Epidermal melanocyte (primary cell): ENCODE data around the gene ERCC6L2.

Experiments
- DNase-seq: peaks from one replicate; pipeline ENCODE4 v3.0.0; 2011; ENCODE audit warnings: low spot score; ENCODE audit not compliant: insufficient read length

ERCC6L2 gene

GRCh38 chr9:95912773-95913172 lies 37.3 kb downstream of the ERCC6L2 start:
- DNase-seq = no peak

GRCh38 chr9:95920017-95920416 lies 44.5 kb downstream of the ERCC6L2 start:
- no peak for DNase-seq

DNA sequence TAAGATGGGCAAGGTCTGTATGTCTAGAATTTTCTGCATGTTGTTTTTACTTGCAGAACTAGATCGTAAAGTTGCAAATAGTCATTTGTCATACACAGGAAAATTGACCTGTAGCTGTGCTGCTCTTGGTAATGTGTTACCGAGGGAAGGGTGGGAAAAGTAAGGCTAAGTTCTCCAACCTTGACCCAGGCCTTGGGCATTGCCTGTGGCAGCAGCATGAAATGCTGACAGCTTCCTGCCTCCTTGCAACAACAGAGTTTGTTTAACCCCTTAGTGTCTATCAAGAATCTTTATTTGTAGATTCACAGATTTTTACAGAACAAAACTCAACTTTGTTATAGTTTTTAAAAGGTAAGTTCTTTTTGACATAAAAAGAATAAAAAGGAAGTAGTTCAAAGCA lies 48.3 kb downstream of the ERCC6L2 start:
- no peak for DNase-seq

- DNase-seq = no peak
Observed at GRCh38 chr9:95924987-95925386, 49.5 kb downstream of the ERCC6L2 start.

DNA sequence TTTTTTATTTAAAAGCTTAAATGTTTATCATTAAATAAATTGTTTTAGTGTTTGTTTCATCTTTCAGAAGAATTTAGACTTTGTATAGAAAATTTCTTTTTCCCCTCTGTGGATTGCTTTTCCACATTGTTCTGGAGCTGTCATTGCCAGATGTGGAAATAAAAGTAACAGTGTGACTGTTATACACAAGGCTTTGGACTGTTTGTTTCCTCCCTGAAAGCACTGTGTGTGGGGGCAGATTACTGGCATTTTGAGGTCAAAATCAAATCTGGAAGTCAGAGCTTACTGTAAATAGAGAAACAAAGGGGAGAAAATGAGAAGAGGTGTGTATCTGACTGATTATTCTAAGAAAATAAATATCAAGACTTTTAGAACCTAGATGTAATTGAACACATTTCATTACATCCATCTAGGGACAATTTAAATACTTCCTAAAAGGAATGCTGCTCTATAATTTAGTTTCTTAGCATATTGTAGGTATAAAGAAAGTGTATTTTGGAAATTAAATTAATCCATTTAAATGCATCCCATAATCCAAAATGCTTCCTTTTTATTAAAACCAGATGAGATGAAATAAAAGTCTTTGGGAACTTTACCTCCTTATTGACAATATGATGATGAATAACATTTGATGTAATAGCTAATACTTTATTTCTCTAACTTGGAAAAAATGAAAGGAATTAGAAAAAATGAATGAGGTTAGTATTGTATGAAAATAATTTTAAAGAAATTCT lies 51.9 kb downstream of the ERCC6L2 start:
- DNase-seq = no peak

DNA sequence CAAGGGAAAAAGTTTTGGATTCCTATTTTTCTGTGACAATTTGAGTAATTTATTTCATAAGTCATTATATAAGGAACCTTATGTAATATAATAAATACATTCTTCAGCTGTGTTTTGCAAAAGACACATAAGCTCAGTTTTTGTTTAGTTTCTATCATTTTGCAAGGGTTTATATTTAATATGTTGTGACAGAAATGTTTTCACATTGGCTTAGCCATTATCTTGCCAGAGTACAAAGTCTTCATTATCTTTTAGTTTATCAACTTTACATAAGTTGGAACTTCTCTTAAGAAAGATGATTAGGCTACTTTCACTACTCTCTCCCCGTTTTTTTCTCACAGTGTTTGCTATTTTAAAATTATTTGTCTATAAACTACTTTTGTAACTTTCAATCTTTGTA lies 54.8 kb downstream of the ERCC6L2 start:
- DNase-seq = no peak

DNA sequence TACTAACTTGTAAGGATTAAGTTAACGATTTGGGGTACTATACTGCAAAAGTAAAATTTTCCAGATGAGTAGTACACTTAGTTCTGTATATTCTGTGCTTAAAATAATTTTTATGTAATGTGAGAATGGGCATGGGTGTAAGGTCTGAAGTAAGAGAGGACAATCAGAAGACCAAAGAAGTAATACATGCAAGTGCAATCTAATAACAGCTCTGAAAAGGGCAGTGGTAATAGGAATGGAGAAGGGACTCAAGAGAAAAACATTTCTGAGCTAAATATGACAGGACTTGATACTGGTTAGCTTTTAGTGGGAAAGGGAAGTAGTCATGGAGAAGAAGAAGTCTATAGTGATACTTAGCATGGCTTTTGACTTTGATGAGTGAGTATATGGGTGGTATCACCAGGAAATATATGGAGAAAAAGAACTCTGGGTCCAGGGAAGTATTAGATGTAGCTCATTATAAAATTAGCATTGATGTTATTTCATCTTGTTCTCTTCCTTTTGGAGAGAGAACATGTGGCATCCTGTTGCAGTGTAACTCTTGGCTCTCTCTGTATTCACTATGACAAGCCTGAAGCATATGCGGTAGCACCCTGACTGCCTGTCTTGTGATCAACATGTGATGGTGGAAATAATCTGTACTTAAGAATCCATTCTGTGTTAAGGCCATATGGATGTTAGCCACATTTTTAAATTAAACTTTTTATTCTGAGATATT lies 60.5 kb downstream of the ERCC6L2 start:
- DNase-seq = no peak

- no peak for DNase-seq
Observed at GRCh38 chr9:95936579-95937075, 61.1 kb downstream of the ERCC6L2 start.

DNA sequence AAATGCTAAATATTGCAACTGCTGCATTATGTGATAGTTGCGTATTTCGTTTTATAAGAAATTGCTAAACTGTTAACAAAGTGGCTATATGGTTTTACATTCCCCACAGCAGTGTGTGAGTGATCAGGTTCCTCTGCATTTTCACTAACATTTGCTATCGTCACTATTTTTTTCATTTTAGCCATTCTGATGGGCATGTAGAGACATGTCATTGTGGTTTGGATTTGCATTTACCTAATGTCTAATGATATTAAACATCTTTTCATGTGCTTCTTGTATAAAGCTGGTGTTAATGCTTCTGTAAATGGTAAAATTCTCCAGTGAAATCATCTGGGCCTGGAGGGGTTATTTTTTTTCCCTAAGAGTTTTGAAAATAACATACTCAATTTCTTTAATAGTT lies 61.6 kb downstream of the ERCC6L2 start:
- no peak for DNase-seq

DNA sequence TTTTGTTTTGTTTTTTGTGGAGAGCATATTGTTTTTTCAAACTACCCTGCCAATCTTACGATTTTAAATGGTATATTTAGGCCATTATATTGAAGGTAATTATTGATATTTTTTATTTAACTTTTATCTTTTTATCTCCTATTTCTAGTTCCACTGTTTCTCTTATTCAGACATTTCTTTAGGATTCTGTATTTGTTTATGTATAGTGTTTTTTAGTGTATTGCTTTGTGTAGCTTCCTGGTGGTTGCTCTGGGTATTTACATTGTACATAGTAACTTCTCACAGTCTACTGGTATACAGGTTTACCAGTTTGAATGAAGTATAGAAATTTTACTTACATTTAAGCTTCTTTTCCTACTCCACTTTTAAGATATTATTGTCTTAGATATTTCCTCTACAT lies 63.2 kb downstream of the ERCC6L2 start:
- DNase-seq = no peak

DNA sequence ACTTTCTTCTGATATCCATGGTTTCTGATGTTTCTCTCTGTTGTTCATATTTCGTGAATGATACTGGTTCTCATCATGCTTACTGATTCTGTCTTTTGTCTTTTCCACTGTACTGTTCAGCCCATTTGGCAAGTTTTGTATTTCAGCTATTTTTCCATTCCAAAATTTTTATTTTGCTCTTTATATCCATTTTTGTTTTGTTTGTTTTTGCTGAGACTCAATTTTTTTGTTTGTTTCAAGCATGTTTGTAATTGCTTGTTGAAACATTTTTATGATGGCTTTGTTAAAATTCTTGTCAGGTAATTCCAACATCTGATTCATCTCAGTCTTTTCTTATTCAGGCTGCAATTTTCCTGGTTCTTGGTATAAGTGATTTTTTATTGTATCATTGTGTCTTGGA lies 64.0 kb downstream of the ERCC6L2 start:
- DNase-seq = no peak

GRCh38 chr9:95940265-95940664 lies 64.8 kb downstream of the ERCC6L2 start:
- DNase-seq = no peak

- no peak for DNase-seq
Observed at GRCh38 chr9:95942016-95942415, 66.5 kb downstream of the ERCC6L2 start.

- no peak for DNase-seq
Observed at GRCh38 chr9:95947118-95947517, 71.6 kb downstream of the ERCC6L2 start.

DNA sequence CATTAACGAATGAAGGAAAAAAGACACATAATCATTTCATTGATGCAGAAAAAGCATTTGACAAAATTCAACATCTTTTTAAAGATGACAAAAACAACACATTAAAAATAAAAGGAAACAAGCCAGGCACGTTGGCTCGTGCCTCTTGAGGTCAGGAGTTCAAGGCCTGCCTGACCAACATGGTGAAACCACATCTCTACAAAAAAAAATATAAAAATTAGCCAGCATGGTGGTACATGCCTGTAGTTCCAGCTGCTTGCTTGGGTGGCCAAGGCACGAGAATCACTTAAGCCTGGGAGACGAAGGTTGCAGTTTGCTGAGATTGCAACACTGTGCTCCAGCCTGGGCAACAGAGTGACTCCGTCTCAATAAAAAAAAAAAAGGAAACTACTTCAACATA lies 77.0 kb downstream of the ERCC6L2 start:
- no peak for DNase-seq

DNA sequence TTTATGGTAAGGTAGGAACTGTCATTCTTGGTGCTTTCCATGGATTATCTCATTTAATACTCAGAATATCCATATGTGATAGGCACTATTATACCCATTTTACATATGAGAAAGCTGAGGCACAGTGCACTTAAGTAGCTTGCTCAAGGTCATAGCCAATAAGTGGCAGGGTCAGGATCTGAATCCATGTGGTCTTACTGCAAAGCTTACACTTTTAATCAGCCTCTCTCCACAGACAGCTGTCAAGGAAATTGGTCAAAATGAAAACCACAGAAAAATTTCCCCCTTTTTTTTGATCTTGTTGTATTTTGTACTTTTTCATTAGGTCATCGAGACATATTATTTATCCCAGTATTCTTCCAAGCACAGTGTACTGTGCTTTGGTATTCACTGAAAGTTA lies 78.5 kb downstream of the ERCC6L2 start:
- DNase-seq = no peak

GRCh38 chr9:95954940-95955339 lies 79.4 kb downstream of the ERCC6L2 start:
- DNase-seq = no peak

DNA sequence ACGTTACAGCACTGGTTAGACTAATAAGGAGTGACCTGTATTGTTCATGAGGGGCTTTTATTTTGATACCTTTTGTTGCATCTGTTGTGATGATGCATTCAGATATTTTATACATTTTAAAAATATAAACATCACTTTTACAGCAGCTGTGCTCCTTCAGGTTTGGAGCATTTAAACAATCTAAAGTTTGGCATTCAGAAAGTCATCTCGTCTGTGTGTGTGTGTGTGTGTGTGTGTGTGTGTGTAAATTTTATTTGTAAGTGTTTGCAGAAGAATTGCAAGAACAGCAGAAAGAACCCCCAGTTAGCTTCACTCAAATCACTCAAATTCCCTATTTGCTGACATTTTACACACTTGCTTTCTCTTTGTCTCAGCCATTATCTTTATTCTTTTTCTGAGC lies 87.4 kb downstream of the ERCC6L2 start:
- DNase-seq = no peak

GRCh38 chr9:95963659-95964058 lies 88.2 kb downstream of the ERCC6L2 start:
- no peak for DNase-seq

GRCh38 chr9:95966306-95966705 lies 90.8 kb downstream of the ERCC6L2 start:
- no peak for DNase-seq

DNA sequence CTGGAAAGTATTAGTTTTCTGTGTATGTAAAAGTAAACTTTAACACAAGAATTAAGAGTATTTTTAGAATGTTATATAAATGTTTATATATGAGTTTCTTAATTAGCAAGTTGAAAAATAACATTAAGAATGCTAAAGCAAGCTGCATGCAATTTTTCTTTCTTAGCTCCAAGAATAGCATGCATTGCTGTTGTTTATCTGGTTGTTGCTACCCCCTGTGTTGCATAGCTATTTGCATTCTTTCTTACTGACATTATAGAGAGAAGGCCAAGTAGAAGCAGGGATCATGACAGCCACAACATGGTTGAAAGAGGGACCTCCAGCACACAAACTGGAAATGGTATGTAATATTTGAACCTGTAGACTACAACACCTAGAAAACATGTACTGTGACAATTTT lies 94.8 kb downstream of the ERCC6L2 start:
- DNase-seq = no peak

- DNase-seq = no peak
Observed at GRCh38 chr9:95971815-95972214, 96.3 kb downstream of the ERCC6L2 start.

GRCh38 chr9:95974389-95974788 lies 98.9 kb downstream of the ERCC6L2 start:
- no peak for DNase-seq
